Endothelial cell of umbilical vein (primary cell): ENCODE results near the gene C11orf65.

Source experiments
- EZH2 ChIP-seq: IDR thresholded peaks from 2 replicates; pipeline ENCODE4 v1.6.1; 2012; ENCODE audit warnings: borderline replicate concordance, low read depth, mild to moderate bottlenecking, moderate library complexity, low read length, inconsistent platforms; ENCODE audit not compliant: severe bottlenecking
- TF ChIP-seq, protein P1 (sequence below), 2 donors: IDR thresholded peaks; 1 replicate in 1 of 2; 2 replicates in 1 of 2; pipeline ENCODE4 v1.5.1; 2011; ENCODE audit warnings: low read length in 2 of 2, mild to moderate bottlenecking in 2 of 2, moderate library complexity in 2 of 2, control low read depth in 1 of 2, inconsistent platforms in 1 of 2, low read depth in 1 of 2; ENCODE audit not compliant: insufficient read depth in 1 of 2; ENCODE audit errors: extremely low read depth in 1 of 2

GRCh38 chr11:108368134-108368533 lies 99.2 kb downstream of the C11orf65 start:
- TF ChIP-seq, protein P1, sequence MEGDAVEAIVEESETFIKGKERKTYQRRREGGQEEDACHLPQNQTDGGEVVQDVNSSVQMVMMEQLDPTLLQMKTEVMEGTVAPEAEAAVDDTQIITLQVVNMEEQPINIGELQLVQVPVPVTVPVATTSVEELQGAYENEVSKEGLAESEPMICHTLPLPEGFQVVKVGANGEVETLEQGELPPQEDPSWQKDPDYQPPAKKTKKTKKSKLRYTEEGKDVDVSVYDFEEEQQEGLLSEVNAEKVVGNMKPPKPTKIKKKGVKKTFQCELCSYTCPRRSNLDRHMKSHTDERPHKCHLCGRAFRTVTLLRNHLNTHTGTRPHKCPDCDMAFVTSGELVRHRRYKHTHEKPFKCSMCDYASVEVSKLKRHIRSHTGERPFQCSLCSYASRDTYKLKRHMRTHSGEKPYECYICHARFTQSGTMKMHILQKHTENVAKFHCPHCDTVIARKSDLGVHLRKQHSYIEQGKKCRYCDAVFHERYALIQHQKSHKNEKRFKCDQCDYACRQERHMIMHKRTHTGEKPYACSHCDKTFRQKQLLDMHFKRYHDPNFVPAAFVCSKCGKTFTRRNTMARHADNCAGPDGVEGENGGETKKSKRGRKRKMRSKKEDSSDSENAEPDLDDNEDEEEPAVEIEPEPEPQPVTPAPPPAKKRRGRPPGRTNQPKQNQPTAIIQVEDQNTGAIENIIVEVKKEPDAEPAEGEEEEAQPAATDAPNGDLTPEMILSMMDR (IDR thresholded peaks at IDR 0.05; ENCODE audit: extremely low read depth in 1 of 2, insufficient read depth in 1 of 2, low read depth in 1 of 2, low read length in 2 of 2) = no peak
- TF ChIP-seq EZH2 = no peak
